Hepatocyte (in vitro differentiated cells): ENCODE measurements around the gene UBE2A. TPM values are rescaled to one million over a fixed set of nuclear protein-coding genes. Genes with fewer than 3 reads are reported as not detected.

Experiments used
- DNase-seq: peaks from one replicate; pipeline ENCODE4 v3.0.0-alpha.2; 2016; ENCODE audit warnings: low spot score
- H2AFZ ChIP-seq: fragments of 200-600 bp; sonication (generic); 2 replicates; pipeline ENCODE4 v1.6.0; 2016; ENCODE audit warnings: antibody characterized with exemption, mild to moderate bottlenecking
- H3K27ac ChIP-seq: fragments of 200-600 bp; sonication (generic); 2 replicates; pipeline ENCODE4 v1.5.1; 2016; ENCODE audit warnings: mild to moderate bottlenecking
- H3K27me3 ChIP-seq: fragments of 200-600 bp; sonication (generic); 2 replicates; pipeline ENCODE4 v1.6.1; 2016
- H3K36me3 ChIP-seq: fragments of 200-600 bp; sonication (generic); replicated peaks from 2 replicates; pipeline ENCODE4 v1.5.1; 2016; ENCODE audit warnings: low read depth; ENCODE audit not compliant: insufficient read depth
- H3K4me1 ChIP-seq: fragments of 200-600 bp; sonication (generic); 2 replicates; pipeline ENCODE4 v1.5.1; 2016; ENCODE audit warnings: mild to moderate bottlenecking, moderate library complexity; ENCODE audit not compliant: insufficient read depth
- H3K4me2 ChIP-seq: fragments of 200-600 bp; sonication (generic); 2 replicates; pipeline ENCODE4 v1.6.0; 2016
- H3K4me3 ChIP-seq: fragments of 200-600 bp; sonication (generic); 2 replicates; pipeline ENCODE4 v1.5.1; 2016; ENCODE audit warnings: mild to moderate bottlenecking
- H3K79me2 ChIP-seq: fragments of 200-600 bp; sonication (generic); 2 replicates; pipeline ENCODE4 v1.6.0; 2017; ENCODE audit warnings: mild to moderate bottlenecking
- H3K9me2 ChIP-seq: fragments of 200-600 bp; sonication (generic); replicated peaks from 2 replicates; pipeline ENCODE4 v1.6.0; 2017; ENCODE audit warnings: mild to moderate bottlenecking; ENCODE audit not compliant: insufficient read depth
- H3K9me3 ChIP-seq: fragments of 200-600 bp; sonication (generic); 2 replicates; pipeline ENCODE4 v1.5.1; 2016; ENCODE audit warnings: low read depth, mild to moderate bottlenecking
- H4K20me1 ChIP-seq: fragments of 200-600 bp; sonication (generic); 2 replicates; pipeline ENCODE4 v1.6.0; 2016; ENCODE audit warnings: mild to moderate bottlenecking; ENCODE audit not compliant: insufficient read depth, poor library complexity, severe bottlenecking
- EZH2 ChIP-seq: fragments of 200-600 bp; sonication (generic); IDR thresholded peaks from 2 replicates; pipeline ENCODE4 v1.6.1; 2016; ENCODE audit warnings: antibody characterized with exemption, mild to moderate bottlenecking, borderline replicate concordance
- EZH2phosphoT487 ChIP-seq: fragments of 200-600 bp; sonication (generic); IDR thresholded peaks from one replicate; pipeline ENCODE4 v1.6.1; 2018; ENCODE audit warnings: antibody characterized with exemption, mild to moderate bottlenecking, low read depth, moderate library complexity; ENCODE audit not compliant: unreplicated experiment, severe bottlenecking
- WGBS: methylation state at CpG from one replicate; pipeline ENCODE4 v1.1.6; 2016; ENCODE audit warnings: low lambda C conversion rate; ENCODE audit errors: missing lambda C conversion rate; 5-methylcytosine and 5-hydroxymethylcytosine counted together
- polyA plus RNA-seq: library from polyadenylated mRNA; unstranded; fragments of >200 nt; fragmentation: Nextera tagmentation; extraction: Ambion mirVana; gene quantifications from 2 replicates; pipeline ENCODE4 v1.2.1, GENCODE V29; 2016
- total RNA-seq: library from RNA; depleted of rRNA; stranded (reverse); fragments of >200 nt; gene quantifications from 2 replicates; pipeline ENCODE4 v1.2.3, GENCODE V29; 2014
- TF ChIP-seq, protein P1 (sequence below): fragments of 200-600 bp; sonication (generic); IDR thresholded peaks from 2 replicates; pipeline ENCODE4 v1.5.1; 2016; ENCODE audit warnings: antibody characterized with exemption, mild to moderate bottlenecking; ENCODE audit not compliant: poor library complexity

The UBE2A gene
- total and polyA plus RNA-seq, 2 experiments from 2014 or later: 54.5 to 72.6 TPM

GRCh38 chrX:119605464-119606279 is 31.3 kb downstream of the UBE2A start:
- DNase-seq: peak; percentile 56
- H2AFZ ChIP-seq: peak overlapping the region; percentile 41
- H3K4me2 ChIP-seq: peak overlapping the region; percentile 83
- no peaks in the 10 kb centered on the region for H3K9me3 ChIP-seq
- no peaks in the 10 kb centered on the region for H3K4me1 ChIP-seq
- H3K79me2 ChIP-seq: peaks cover 36% of the 10 kb centered on the region
- H3K4me3 ChIP-seq: peak overlapping the region; percentile 46
- WGBS: 39% methylated on average over 26 of the region's 68 CpGs
- TF ChIP-seq, protein P1, sequence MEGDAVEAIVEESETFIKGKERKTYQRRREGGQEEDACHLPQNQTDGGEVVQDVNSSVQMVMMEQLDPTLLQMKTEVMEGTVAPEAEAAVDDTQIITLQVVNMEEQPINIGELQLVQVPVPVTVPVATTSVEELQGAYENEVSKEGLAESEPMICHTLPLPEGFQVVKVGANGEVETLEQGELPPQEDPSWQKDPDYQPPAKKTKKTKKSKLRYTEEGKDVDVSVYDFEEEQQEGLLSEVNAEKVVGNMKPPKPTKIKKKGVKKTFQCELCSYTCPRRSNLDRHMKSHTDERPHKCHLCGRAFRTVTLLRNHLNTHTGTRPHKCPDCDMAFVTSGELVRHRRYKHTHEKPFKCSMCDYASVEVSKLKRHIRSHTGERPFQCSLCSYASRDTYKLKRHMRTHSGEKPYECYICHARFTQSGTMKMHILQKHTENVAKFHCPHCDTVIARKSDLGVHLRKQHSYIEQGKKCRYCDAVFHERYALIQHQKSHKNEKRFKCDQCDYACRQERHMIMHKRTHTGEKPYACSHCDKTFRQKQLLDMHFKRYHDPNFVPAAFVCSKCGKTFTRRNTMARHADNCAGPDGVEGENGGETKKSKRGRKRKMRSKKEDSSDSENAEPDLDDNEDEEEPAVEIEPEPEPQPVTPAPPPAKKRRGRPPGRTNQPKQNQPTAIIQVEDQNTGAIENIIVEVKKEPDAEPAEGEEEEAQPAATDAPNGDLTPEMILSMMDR: no peak
- no peak for TF ChIP-seq EZH2
- no peak for TF ChIP-seq EZH2phosphoT487
- no peaks in the 10 kb centered on the region for H3K9me2 ChIP-seq
- H3K27me3 ChIP-seq: no peaks in the 10 kb centered on the region
- peaks cover 4% of the 10 kb centered on the region for H4K20me1 ChIP-seq
- H3K27ac ChIP-seq: peak overlapping the region; percentile 81
- H3K36me3 ChIP-seq: no peaks in the 10 kb centered on the region

DNA sequence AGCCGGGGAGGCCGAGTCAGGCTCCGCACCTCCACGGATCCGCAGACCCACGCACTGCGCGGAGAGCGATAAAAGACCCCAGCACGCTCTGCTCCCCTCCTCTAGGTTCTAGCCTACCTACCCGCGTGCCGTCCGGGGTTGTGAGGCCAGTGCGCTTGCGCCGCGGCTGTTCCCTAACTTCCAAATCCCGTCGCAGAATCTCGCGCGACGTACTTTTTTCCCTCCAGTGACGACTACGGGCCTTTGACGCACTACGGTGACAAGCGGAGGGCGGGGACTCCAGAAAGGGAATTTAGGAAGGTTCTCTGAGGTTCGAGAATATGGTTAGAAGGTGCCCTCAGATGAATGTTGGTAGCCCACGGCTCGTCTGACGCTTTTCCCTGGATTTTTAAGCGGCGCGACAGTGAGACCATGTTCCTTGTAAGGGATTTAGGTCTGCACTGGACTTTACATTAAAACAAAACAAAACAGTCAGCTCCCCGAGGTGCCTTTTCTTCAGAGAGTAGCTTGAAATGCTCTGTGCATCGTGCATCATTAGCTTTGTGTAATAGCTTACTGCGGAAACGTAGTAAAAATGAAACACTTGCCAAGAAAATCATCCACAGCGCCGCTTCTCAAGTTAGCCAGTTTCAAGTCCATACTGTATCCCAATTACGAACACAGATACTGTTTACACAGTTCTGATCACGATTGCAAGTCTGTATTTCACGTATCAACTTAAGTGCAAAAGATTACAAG is 32.1 kb downstream of the UBE2A start, which contains the start of gene NKRF:
Gene NKRF (minus strand): TSS at position 145 of the 738 bp plus-strand sequence.
- WGBS: 53% methylated on average over 46 of the region's 46 CpGs
- Histone ChIP-seq H3K27ac (peak within 1 kb of the TSS; percentile 91), H3K4me2 (peak within 1 kb of the TSS; percentile 83), H3K4me1 (no peaks in the 10 kb centered on the region), H3K9me3 (no peaks in the 10 kb centered on the region), H3K27me3 (no peaks in the 10 kb centered on the region), H3K4me3 (peak within 1 kb of the TSS; percentile 46), H3K9me2 (no peaks in the 10 kb centered on the region), H3K79me2 (peaks cover 33% of the 10 kb centered on the region), H4K20me1 (peaks cover 4% of the 10 kb centered on the region), H3K36me3 (no peaks in the 10 kb centered on the region), H2AFZ (peak within 1 kb of the TSS; percentile 78)
- TF ChIP-seq EZH2phosphoT487 (no peak), EZH2 (no peak)
- TF ChIP-seq, protein P1: no peak
- DNase-seq: peak; percentile 93

DNA sequence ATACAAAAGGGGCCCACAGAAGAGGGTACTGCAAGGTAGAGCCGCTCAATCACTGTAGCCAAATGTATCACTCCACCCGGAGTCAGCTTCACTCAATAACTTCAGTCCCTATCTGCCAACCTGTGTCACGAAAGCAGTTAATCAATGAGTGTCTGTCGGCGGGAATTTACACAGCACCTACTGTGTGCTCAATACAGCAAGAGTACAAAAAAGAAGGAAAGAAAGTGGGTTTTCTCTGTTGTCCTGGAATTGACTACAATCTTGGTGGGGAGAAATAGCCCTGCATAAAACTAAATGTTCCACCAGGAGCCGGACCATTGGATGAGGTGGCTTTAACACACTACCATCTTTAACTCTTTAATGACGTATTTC is 32.6 kb downstream of the UBE2A start:
- peaks cover 4% of the 10 kb centered on the region for H4K20me1 ChIP-seq
- DNase-seq: no peak
- H3K36me3 ChIP-seq: no peaks in the 10 kb centered on the region
- H3K27me3 ChIP-seq: no peaks in the 10 kb centered on the region
- H3K9me3 ChIP-seq: no peaks in the 10 kb centered on the region
- peak overlapping the region; percentile 78 for H2AFZ ChIP-seq
- H3K79me2 ChIP-seq: peaks cover 27% of the 10 kb centered on the region
- WGBS: 80% methylated on average over 7 of the region's 7 CpGs
- peak overlapping the region; percentile 74 for H3K4me2 ChIP-seq
- H3K27ac ChIP-seq: peak overlapping the region; percentile 91
- no peaks in the 10 kb centered on the region for H3K9me2 ChIP-seq
- no peaks in the 10 kb centered on the region for H3K4me1 ChIP-seq
- H3K4me3 ChIP-seq: no peak overlapping the region
- TF ChIP-seq EZH2phosphoT487 (no peak), EZH2 (no peak)
- TF ChIP-seq, protein P1: no peak
